Natural killer cell (primary cell): Measurements from ENCODE around the gene TNIP3. TPM values are rescaled to one million over a fixed set of nuclear protein-coding genes. Genes with fewer than 3 reads are reported as not detected.

Experiments used
- ATAC-seq, 3 donors: fragments of 150-1000 bp in 2 of 3; fragments of 200-7000 bp in 1 of 3; cut with Tn5 transposase; 1 replicate in 1 of 3; 2 replicates in 2 of 3; pipeline ENCODE4 v1.10.0; 2021; ENCODE audit warnings: mild to moderate bottlenecking in 2 of 3, moderate library complexity in 2 of 3
- DNase-seq, 2 donors: peaks; one replicate each; pipeline versions ENCODE4 v3.0.0 to v3.0.0-alpha.2; 2013 to 2021; ENCODE audit warnings: mixed read lengths in 1 of 2
- H3K27ac ChIP-seq: one replicate; pipeline ENCODE4 v1.5.1; 2013; ENCODE audit warnings: mild to moderate bottlenecking, low read length
- H3K27me3 ChIP-seq: one replicate; pipeline ENCODE4 v1.6.1; 2013; ENCODE audit warnings: low read length; ENCODE audit not compliant: control insufficient read depth, insufficient read depth
- H3K36me3 ChIP-seq: one replicate; pipeline ENCODE4 v1.6.1; 2013; ENCODE audit warnings: low read length; ENCODE audit not compliant: control insufficient read depth, insufficient read depth
- H3K4me1 ChIP-seq: one replicate; pipeline ENCODE4 v1.6.1; 2013; ENCODE audit warnings: low read length; ENCODE audit not compliant: control insufficient read depth, insufficient read depth
- H3K4me3 ChIP-seq: one replicate; pipeline ENCODE4 v1.5.1; 2013; ENCODE audit warnings: low read length
- H3K9me3 ChIP-seq: one replicate; pipeline ENCODE4 v1.6.1; 2013; ENCODE audit warnings: low read length; ENCODE audit not compliant: control insufficient read depth, insufficient read depth
- H3K27ac Mint-ChIP-seq, 2 donors: one replicate each; pipeline ENCODE4 v1.8.0; 2022; ENCODE audit warnings: mild to moderate bottlenecking in 2 of 2, mixed read lengths in 2 of 2, moderate library complexity in 1 of 2
- H3K27me3 Mint-ChIP-seq, 2 donors: one replicate each; pipeline ENCODE4 v1.8.0; 2022; ENCODE audit warnings: low read depth in 2 of 2, mixed read lengths in 2 of 2
- H3K36me3 Mint-ChIP-seq: one replicate; pipeline ENCODE4 v1.8.0; 2022; ENCODE audit warnings: mixed read lengths
- H3K4me1 Mint-ChIP-seq, 2 donors: one replicate each; pipeline ENCODE4 v1.8.0; 2022; ENCODE audit warnings: mixed read lengths in 2 of 2
- H3K4me3 Mint-ChIP-seq: one replicate; pipeline ENCODE4 v1.8.0; 2022; ENCODE audit warnings: mild to moderate bottlenecking, moderate library complexity, mixed read lengths
- H3K9me3 Mint-ChIP-seq, 2 donors: one replicate each; pipeline ENCODE4 v1.8.0; 2022; ENCODE audit warnings: mixed read lengths in 2 of 2
- CTCF ChIP-seq: fragments of 200-600 bp; IDR thresholded peaks from one replicate; pipeline ENCODE4 v1.8.0; 2022; ENCODE audit warnings: antibody characterized with exemption
- WGBS: methylation state at CpG from one replicate; pipeline ENCODE4 v1.1.7; 2013; ENCODE audit warnings: missing lambda C conversion rate; ENCODE audit not compliant: insufficient coverage; 5-methylcytosine and 5-hydroxymethylcytosine counted together
- intact Hi-C: fragments of 100-400 bp; cut with micrococcal nuclease; formaldehyde crosslinking; loops from one replicate; pipeline ENCODE4 v1.14.2; 2022
- total RNA-seq, 4 donors: library from RNA; stranded (reverse); fragments of 120-200 nt in 1 of 4; gene quantifications; one replicate each; pipeline versions ENCODE4 v1.2.3 to v1.2.4, GENCODE V29; 2013 to 2022

The TNIP3 gene
- total RNA-seq, 3 donors from 2014 or later (not counting 1 experiment from before 2014, with no cell fraction given) = 0.45 to 2.5 (median 0.64) TPM

GRCh38 chr4:121127100-121127499 is 37.0 kb downstream of the TNIP3 start:
- no peak for DNase-seq
- no peak for ATAC-seq
- 89% methylated on average over 1 of the region's 1 CpG for WGBS

GRCh38 chr4:121126449-121127006 is 37.6 kb downstream of the TNIP3 start:
- no peak overlapping the region for H3K4me3 Mint-ChIP-seq
- ATAC-seq (no peak), DNase-seq (no peak)
- intact Hi-C loops = no loop called here
- no peaks in the 10 kb centered on the region for H3K9me3 Mint-ChIP-seq
- H3K27me3 ChIP-seq = no peaks in the 10 kb centered on the region
- H3K27me3 Mint-ChIP-seq = peaks cover 0 to 8% of the 10 kb centered on the region in 2 donors
- H3K4me1 Mint-ChIP-seq = peaks cover 0 to 5% of the 10 kb centered on the region in 2 donors
- no peak overlapping the region for H3K27ac Mint-ChIP-seq
- H3K27ac ChIP-seq = no peak overlapping the region
- H3K36me3 Mint-ChIP-seq = no peaks in the 10 kb centered on the region
- H3K36me3 ChIP-seq = no peaks in the 10 kb centered on the region
- no peak for TF ChIP-seq CTCF
- no peak overlapping the region for H3K4me3 ChIP-seq
- H3K9me3 ChIP-seq = no peaks in the 10 kb centered on the region
- 91% methylated on average over 6 of the region's 6 CpGs for WGBS
- no peaks in the 10 kb centered on the region for H3K4me1 ChIP-seq

More at GRCh38 chr4:121127100-121127499, 37.0 kb downstream of the TNIP3 start:
- intact Hi-C loops = no loop called here
- peaks cover 0 to 5% of the 10 kb centered on the region in 2 donors for H3K4me1 Mint-ChIP-seq
- no peak overlapping the region for H3K4me3 Mint-ChIP-seq
- Histone ChIP-seq H3K27ac (no peak overlapping the region), H3K9me3 (no peaks in the 10 kb centered on the region), H3K4me3 (no peak overlapping the region), H3K27me3 (no peaks in the 10 kb centered on the region), H3K36me3 (no peaks in the 10 kb centered on the region), H3K4me1 (no peaks in the 10 kb centered on the region)
- H3K9me3 Mint-ChIP-seq = no peaks in the 10 kb centered on the region
- no peak for TF ChIP-seq CTCF
- H3K27ac Mint-ChIP-seq = no peak overlapping the region
- no peaks in the 10 kb centered on the region for H3K36me3 Mint-ChIP-seq
- peaks cover 0 to 8% of the 10 kb centered on the region in 2 donors for H3K27me3 Mint-ChIP-seq

- no peak overlapping the region for H3K27ac Mint-ChIP-seq
- peaks cover 0 to 8% of the 10 kb centered on the region in 2 donors for H3K27me3 Mint-ChIP-seq
Observed at GRCh38 chr4:121125498-121125885, 38.6 kb downstream of the TNIP3 start.

More at GRCh38 chr4:121125498-121125885, 38.6 kb downstream of the TNIP3 start:
- H3K36me3 ChIP-seq = no peaks in the 10 kb centered on the region
- no peak overlapping the region for H3K4me3 ChIP-seq
- ATAC-seq (no peak), DNase-seq (no peak)
- no peak for TF ChIP-seq CTCF
- H3K27me3 ChIP-seq = no peaks in the 10 kb centered on the region
- Mint-ChIP-seq H3K4me3 (no peak overlapping the region), H3K4me1 (peaks cover 0 to 5% of the 10 kb centered on the region in 2 donors), H3K9me3 (no peaks in the 10 kb centered on the region), H3K36me3 (no peaks in the 10 kb centered on the region)
- H3K27ac ChIP-seq = no peak overlapping the region
- no peaks in the 10 kb centered on the region for H3K9me3 ChIP-seq
- no peaks in the 10 kb centered on the region for H3K4me1 ChIP-seq
- intact Hi-C loops = no loop called here
- 97% methylated on average over 3 of the region's 3 CpGs for WGBS
